Stimulated activated CD4-positive, alpha-beta T cell treated with anti-CD3 and anti-CD28 coated beads, Interleukin-12 subunit alpha, Interleukin-12 subunit beta, amount 100 ng/mL, for 48 hours (primary cell): Measurements from ENCODE around the gene ZSCAN32.

ENCODE experiments used
- DNase-seq, 3 donors: peaks; one replicate each; pipeline ENCODE4 v3.0.0-alpha.2; 2020; ENCODE audit warnings: low read depth in 2 of 3, low spot score in 1 of 3

Gene ZSCAN32

DNA sequence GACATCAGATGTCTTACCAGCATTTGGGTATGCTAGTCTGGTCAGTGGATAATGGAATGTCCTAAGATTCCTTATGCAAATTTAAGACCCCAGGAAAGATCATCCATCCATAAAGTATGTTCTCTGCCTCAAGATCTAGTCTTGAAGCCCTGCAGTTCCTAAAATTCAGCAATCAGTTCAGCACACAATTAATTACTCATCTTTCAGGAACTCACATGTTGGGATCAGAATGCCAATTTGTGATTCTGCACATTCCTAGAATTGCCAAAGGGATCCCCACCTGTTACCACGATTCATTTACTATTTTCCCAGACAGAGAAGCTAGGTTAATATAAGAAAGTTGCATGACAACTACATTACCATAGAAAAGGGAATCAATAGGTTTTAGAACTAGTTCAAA, 41.9 kb downstream of the ZSCAN32 start:
- DNase-seq, result no peak

DNA sequence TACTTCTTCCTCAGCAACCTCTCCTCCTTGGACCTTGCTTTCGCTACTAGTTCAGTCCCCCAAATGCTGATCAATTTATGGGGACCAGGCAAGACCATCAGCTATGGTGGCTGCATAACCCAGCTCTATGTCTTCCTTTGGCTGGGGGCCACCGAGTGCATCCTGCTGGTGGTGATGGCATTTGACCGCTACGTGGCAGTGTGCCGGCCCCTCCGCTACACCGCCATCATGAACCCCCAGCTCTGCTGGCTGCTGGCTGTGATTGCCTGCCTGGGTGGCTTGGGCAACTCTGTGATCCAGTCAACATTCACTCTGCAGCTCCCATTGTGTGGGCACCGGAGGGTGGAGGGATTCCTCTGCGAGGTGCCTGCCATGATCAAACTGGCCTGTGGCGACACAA, 44.7 kb downstream of the ZSCAN32 start:
- no peak for DNase-seq

GRCh38 chr16:3355589-3355988, 45.2 kb downstream of the ZSCAN32 start, which contains the start of gene OR2C1:
Gene OR2C1, plus strand, starts transcription at chr16:3355889. Its CDS starts 52 bp downstream, at chr16:3355941.
- no peak for DNase-seq

GRCh38 chr16:3349175-3349574, 51.6 kb downstream of the ZSCAN32 start:
- no peak for DNase-seq

DNA sequence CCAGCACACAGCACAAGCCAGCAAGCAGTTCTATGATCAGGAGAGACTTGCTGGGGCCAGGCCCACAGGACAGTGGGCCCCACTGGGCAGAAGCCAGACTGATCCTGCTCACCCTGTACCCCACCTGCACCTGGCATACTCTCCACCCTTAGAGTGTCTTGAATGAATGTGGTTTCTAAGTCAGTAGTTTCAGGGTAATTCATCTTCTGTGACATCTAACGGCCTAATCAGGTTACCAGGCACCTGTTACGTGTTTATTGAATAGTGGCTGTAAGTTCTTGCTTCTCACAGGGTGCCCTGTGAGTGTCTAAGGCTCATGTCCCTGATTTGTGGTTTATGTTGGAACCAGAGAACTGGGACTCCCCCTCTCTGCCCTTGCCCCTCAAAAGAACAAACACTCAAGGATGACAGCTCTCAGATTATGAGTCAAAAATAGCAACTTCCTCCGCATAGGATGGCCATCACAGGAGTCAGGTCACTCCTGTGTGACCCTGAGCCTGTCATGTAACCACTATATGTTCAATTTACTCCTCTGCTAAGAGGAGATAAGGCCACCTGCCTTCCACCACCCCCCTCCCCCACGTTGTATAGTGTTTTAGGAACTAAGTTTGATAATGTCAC, 52.1 kb downstream of the ZSCAN32 start:
- DNase-seq, result no peak

- DNase-seq, result no peak
Observed at GRCh38 chr16:3347586-3347985, 53.2 kb downstream of the ZSCAN32 start.

DNA sequence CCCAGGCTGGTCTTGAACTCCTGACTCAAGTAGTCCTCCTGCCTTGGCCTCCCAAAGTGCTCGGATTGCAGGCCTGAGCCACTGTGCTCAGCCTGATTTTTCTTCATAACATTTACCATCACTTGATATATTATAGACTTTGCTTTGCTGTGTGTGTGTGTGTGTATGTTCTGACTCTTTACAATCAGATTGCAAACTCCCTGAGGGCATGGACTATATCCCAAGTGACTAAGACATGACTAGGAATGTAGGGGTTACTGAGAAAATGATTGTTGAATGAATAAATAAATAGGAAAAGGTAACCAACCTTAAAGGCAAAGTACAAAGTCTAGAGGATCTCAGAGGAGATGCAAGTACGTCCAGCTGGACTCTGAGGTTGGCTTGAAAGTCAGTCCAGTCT, 54.8 kb downstream of the ZSCAN32 start:
- no peak for DNase-seq
